NCI-H524 (cell line): Measurements from ENCODE around the gene UGGT2.
A peak's percentile ranks its signal among the peaks of the same experiment; 100 is the strongest.
"Not testable (repeated sequence)": the region's sequence is repeated elsewhere in the genome, so short reads cannot be mapped to it uniquely, and the experiment has no call there.

Source experiments
- DNase-seq, 2 experiments: peaks; one replicate each; lab custom pipeline; 2025; lab: John Stamatoyannopoulos, UW

The UGGT2 gene

GRCh38 chr13:96053003-96053703 is at the start of gene UGGT2:
Gene UGGT2 (minus strand): TSS chr13:96053401. CDS start chr13:96053312, 89 bp downstream.
- DNase-seq, result peak; percentile 73 to 87

GRCh38 chr13:96100457-96101220 is 47.4 kb upstream of the UGGT2 start:
- DNase-seq, result no peak

- no peak for DNase-seq
Observed at GRCh38 chr13:96093296-96094006, 40.2 kb upstream of the UGGT2 start.

- DNase-seq, result peak; percentile 56 to 71
Observed at GRCh38 chr13:96091164-96092117, 38.2 kb upstream of the UGGT2 start.

- DNase-seq, result peak in 1 of 2 experiments; percentile 28
Observed at GRCh38 chr13:96090240-96091101, 37.3 kb upstream of the UGGT2 start.

GRCh38 chr13:96089749-96090239 is 36.6 kb upstream of the UGGT2 start, which contains the start of gene HS6ST3:
Gene HS6ST3 (plus strand): TSS chr13:96090107.
- peak; percentile 34 to 66 for DNase-seq

GRCh38 chr13:96089139-96089538 is 35.9 kb upstream of the UGGT2 start:
- no peak for DNase-seq

- no peak for DNase-seq
Observed at GRCh38 chr13:96086736-96087135, 33.5 kb upstream of the UGGT2 start.

- no peak for DNase-seq
Observed at GRCh38 chr13:96082640-96083039, 29.4 kb upstream of the UGGT2 start.

GRCh38 chr13:96081888-96082287 is 28.7 kb upstream of the UGGT2 start:
- DNase-seq, result no peak

- DNase-seq, result no peak
Observed at GRCh38 chr13:96080676-96081075, 27.5 kb upstream of the UGGT2 start.

GRCh38 chr13:96075953-96076543 is 22.8 kb upstream of the UGGT2 start:
- no peak for DNase-seq

GRCh38 chr13:96072392-96072791 is 19.2 kb upstream of the UGGT2 start:
- DNase-seq, result no peak

- no peak for DNase-seq
Observed at GRCh38 chr13:96071504-96071903, 18.3 kb upstream of the UGGT2 start.

GRCh38 chr13:96068729-96069128 is 15.5 kb upstream of the UGGT2 start:
- DNase-seq, result no peak

GRCh38 chr13:96065849-96066248 is 12.6 kb upstream of the UGGT2 start:
- DNase-seq, result no peak

GRCh38 chr13:96052656-96053002 is 572 bp downstream of the UGGT2 start:
- peak in 1 of 2 experiments; percentile 24 for DNase-seq

GRCh38 chr13:96051946-96052345 is 1.3 kb downstream of the UGGT2 start:
- not testable (repeated sequence) for DNase-seq

GRCh38 chr13:96051491-96051890 is 1.7 kb downstream of the UGGT2 start:
- not testable (repeated sequence) for DNase-seq

- DNase-seq, result not testable (repeated sequence)
Observed at GRCh38 chr13:96050955-96051354, 2.2 kb downstream of the UGGT2 start.
